IMR-90 (cell line): ENCODE data around the gene PALLD.

Experiments used
- CTCF ChIP-seq: conservative IDR thresholded peaks from 2 replicates; pipeline ENCODE4 v1.5.1; 2012; ENCODE audit warnings: mild to moderate bottlenecking, low read depth, low read length, improper control_type of control experiment
- RFX5 ChIP-seq: IDR thresholded peaks from 2 replicates; pipeline ENCODE4 v1.8.0; 2012; ENCODE audit warnings: low read depth, mild to moderate bottlenecking, low read length, moderate library complexity

DNA sequence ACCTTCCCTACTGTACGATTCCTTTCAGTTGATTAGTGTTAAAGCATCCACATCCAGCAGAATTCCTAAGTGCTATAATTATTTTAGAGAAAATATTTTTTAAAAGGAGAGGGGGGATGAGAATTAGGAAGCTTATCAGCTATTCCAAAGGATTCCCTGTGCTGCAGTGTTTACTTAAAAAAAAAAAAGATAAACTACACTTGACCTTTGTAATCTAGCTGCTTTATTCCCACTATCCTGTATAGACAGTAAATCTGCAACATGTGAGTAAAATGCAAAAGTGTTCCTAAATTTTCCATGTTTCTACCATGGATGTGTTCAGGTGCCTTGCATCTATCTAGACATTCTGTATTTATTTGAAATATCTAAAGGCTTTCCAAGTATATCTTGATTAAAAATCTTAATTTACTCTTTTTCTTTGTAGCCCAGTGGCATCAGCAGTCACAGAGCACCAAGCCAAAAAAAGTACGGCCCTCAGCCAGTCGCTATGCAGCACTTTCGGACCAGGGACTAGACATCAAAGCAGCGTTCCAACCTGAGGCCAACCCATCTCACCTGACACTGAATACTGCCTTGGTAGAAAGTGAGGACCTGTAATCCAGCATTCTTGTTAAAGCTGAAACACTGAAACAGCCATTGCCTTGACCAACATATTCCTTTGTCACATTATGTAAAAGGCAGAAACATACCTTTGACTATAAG lies 429.1 kb downstream of the PALLD start:
- TF ChIP-seq RFX5 (no peak), CTCF (no peak)
